BJ (cell line): Measurements from ENCODE around the gene MDM2. TPM values are rescaled to one million over a fixed set of nuclear protein-coding genes. Genes with fewer than 3 reads are reported as not detected.

Source experiments
- CTCF ChIA-PET: fragments of 350-600 bp; formaldehyde crosslinking; extraction: SDS; loops from one replicate; lab custom pipeline; 2021; ENCODE audit warnings: antibody characterized with exemption, inconsistent platforms; lab: Yijun Ruan, JAX
- POLR2A ChIA-PET: fragments of 300-600 bp; sonication (Branson Sonifier 250); formaldehyde crosslinking; extraction: SDS; loops from one replicate; lab custom pipeline; 2021; ENCODE audit warnings: antibody characterized with exemption; lab: Charles Lee
- DNase-seq: peaks from one replicate; pipeline ENCODE4 v3.0.0-alpha.2; 2011; ENCODE audit warnings: low read depth
- H3K27me3 ChIP-seq: 2 replicates; pipeline ENCODE4 v1.6.0; 2011; ENCODE audit warnings: low read length; ENCODE audit not compliant: control insufficient read depth, insufficient read depth
- H3K36me3 ChIP-seq: 2 replicates; pipeline ENCODE4 v1.5.1; 2011; ENCODE audit warnings: low read length; ENCODE audit not compliant: control insufficient read depth, insufficient read depth
- H3K4me3 ChIP-seq: 2 replicates; pipeline ENCODE4 v1.5.1; 2011; ENCODE audit warnings: low read depth, mild to moderate bottlenecking, control low read depth, low read length
- polyA plus RNA-seq: library from polyadenylated mRNA; depleted of rRNA; stranded (reverse); fragments of >200 nt; gene quantifications from 2 replicates; pipeline ENCODE4 v1.2.3, GENCODE V29; 2011
- TF ChIP-seq, protein P1 (sequence below): IDR thresholded peaks from 2 replicates; pipeline ENCODE4 v1.5.1; 2011; ENCODE audit warnings: low read depth, mild to moderate bottlenecking, control low read depth, inconsistent platforms, low read length, moderate library complexity; ENCODE audit not compliant: insufficient read depth

Gene MDM2
- polyA plus RNA-seq, 1 experiment, result 15.1 TPM

DNA sequence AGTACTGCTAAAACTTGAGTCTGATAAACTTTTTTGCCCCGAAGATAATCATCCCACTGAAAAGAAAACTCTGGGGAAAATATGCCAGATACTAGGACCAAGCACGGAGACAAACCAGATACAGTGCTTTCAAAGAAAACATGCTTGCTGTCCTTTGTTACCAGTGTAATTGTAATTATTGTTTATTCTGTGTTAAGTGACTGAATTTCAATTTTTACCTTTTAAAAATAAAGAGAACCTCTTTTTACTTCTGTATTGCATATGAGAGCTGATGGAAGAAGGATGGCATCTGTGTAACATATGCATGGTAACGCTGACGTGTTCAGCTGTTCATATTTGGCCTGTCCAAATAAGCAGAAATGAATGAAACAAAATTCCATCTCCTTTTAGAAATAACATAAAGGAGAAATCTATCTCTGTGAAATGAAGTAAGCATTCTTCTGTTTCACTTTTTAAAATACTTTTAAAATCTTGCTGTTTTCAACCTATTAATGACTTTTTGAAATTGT lies 39.5 kb upstream of the MDM2 start:
- CTCF ChIA-PET, result interaction anchor here (0.6 to 1.2 kb wide), 2 partner anchors 24 to 37 kb away, joined by 3 read pairs; no protein-coding TSS in a partner anchor
- no peaks in the 10 kb centered on the region for H3K27me3 ChIP-seq
- H3K4me3 ChIP-seq, result no peak overlapping the region
- no peaks in the 10 kb centered on the region for H3K36me3 ChIP-seq
- TF ChIP-seq, protein P1, sequence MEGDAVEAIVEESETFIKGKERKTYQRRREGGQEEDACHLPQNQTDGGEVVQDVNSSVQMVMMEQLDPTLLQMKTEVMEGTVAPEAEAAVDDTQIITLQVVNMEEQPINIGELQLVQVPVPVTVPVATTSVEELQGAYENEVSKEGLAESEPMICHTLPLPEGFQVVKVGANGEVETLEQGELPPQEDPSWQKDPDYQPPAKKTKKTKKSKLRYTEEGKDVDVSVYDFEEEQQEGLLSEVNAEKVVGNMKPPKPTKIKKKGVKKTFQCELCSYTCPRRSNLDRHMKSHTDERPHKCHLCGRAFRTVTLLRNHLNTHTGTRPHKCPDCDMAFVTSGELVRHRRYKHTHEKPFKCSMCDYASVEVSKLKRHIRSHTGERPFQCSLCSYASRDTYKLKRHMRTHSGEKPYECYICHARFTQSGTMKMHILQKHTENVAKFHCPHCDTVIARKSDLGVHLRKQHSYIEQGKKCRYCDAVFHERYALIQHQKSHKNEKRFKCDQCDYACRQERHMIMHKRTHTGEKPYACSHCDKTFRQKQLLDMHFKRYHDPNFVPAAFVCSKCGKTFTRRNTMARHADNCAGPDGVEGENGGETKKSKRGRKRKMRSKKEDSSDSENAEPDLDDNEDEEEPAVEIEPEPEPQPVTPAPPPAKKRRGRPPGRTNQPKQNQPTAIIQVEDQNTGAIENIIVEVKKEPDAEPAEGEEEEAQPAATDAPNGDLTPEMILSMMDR, result no peak
- no peak for DNase-seq
- POLR2A ChIA-PET, result no interaction called here

DNA sequence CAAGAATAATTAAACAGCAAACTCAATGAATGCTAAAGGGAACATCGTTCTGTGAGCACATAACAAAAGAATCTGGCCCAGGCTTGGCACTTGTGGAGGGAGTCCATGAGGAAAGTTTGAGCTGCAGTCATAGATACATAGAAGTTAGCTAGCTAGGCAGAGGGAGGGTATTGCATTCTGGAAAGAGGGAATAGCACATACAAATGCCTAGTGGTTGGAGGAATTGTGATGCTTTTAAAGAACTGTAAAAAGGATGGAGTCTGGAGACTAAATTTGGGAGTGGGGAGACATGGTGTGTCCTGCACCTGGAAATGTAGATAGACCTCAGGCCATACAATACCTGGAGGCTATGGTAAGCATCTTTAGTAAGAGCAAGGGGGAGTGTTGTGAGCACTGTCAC lies 38.0 kb upstream of the MDM2 start:
- CTCF ChIA-PET, result interaction anchor here (2.0 kb wide), 1 partner anchor 17 kb away, joined by 7 read pairs; no protein-coding TSS in a partner anchor
- H3K27me3 ChIP-seq, result no peaks in the 10 kb centered on the region
- H3K4me3 ChIP-seq, result no peak overlapping the region
- TF ChIP-seq, protein P1, result no peak
- POLR2A ChIA-PET, result no interaction called here
- H3K36me3 ChIP-seq, result no peaks in the 10 kb centered on the region
- no peak for DNase-seq

DNA sequence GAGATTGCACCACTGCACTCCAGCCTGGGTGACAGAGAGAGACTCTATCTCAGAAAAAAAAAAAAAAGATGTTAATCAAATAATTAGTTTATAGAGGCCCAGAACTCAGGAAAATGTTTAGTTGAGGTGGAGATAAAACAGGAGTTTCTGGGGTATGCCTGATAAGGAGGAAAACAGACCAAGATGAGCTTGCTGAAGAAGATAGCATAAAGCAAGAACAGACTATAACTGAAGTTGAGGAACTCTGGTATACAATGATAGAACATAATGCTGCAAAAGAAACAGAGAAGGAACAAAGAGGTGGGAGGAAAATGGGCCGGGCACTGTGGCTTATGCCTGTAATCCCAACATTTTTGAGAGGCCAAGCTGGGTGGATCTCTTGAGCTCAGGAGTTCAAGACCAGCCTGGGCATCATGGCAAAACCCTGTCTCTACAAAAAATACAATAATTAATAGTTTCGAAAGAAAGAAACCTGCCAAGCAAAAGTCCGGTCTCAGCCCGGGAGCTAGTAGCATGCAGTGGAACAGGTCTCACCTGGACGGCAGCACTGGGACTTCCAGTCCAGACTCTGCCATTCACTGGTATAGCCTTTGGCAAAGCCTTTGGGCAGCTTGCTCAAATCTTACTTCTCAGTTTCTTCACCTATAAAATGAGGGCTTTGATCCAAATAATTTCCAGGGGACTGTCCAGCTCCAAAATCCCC lies 36.6 kb upstream of the MDM2 start:
- POLR2A ChIA-PET, result interaction anchor here (0.6 kb wide), 1 partner anchor 48 kb away, joined by 4 read pairs; no protein-coding TSS in a partner anchor
- no peaks in the 10 kb centered on the region for H3K27me3 ChIP-seq
- TF ChIP-seq, protein P1, result no peak
- no peaks in the 10 kb centered on the region for H3K36me3 ChIP-seq
- CTCF ChIA-PET, result interaction anchor here (2.0 kb wide), 1 partner anchor 15 kb away, joined by 7 read pairs; no protein-coding TSS in a partner anchor
- H3K4me3 ChIP-seq, result no peak overlapping the region
- no peak for DNase-seq

DNA sequence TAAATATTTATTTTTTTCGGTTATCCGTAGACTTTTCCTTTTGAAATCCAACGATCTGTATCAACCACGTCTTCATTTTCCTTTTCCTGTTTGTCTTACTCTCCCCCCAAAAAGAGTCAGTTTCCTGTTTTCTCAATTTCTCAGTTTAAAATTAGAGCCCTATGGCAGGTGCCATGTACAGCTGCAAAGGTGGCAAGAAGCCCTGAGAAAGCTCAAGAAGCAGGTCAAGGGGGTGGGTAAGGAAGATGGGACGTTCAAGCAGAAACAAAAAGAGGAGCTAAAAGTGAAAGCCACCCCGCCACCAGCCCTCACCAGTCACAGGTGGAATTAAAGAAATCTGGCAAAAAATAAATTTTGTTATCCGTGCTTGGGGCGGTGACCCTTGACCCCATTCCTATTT lies 35.3 kb upstream of the MDM2 start:
- H3K4me3 ChIP-seq, result no peak overlapping the region
- no peak for DNase-seq
- H3K36me3 ChIP-seq, result no peaks in the 10 kb centered on the region
- ChIA-PET POLR2A (no interaction called here), CTCF (interaction anchor here (1.3 kb wide), 1 partner anchor 10 kb away, joined by 3 read pairs; no protein-coding TSS in a partner anchor)
- TF ChIP-seq, protein P1, result no peak
- no peaks in the 10 kb centered on the region for H3K27me3 ChIP-seq

DNA sequence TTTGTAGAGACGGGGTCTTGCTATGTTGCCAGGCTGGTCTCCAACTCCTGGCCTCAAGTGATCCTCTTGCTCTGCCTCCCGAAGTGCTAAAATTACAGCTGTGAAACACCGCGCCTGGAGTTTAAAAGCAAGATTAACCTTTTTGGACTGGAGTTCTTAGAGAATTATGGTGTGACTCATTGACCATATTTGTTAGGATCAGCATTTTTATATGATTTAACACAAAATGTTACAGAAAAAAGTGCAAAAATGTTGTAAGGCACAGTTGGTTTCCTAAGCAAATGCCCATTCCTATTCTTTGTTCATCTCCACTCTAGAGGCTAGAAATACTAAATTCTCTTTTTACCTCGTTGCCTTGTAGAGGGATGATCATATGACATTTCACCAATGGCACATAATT lies 34.4 kb upstream of the MDM2 start:
- POLR2A ChIA-PET, result no interaction called here
- H3K4me3 ChIP-seq, result no peak overlapping the region
- no peaks in the 10 kb centered on the region for H3K27me3 ChIP-seq
- no peaks in the 10 kb centered on the region for H3K36me3 ChIP-seq
- TF ChIP-seq, protein P1, result no peak
- CTCF ChIA-PET, result interaction anchor here (1.3 kb wide), 1 partner anchor 9 kb away, joined by 3 read pairs; no protein-coding TSS in a partner anchor
- DNase-seq, result no peak
